Bronchial epithelial cell (primary cell): ENCODE results near the gene FAM20A. TPM values are rescaled to one million over a fixed set of nuclear protein-coding genes. Genes with fewer than 3 reads are reported as not detected.

Experiments
- DNase-seq: peaks from one replicate; pipeline ENCODE4 v3.0.0-alpha.2; 2010; ENCODE audit warnings: low read depth
- FAIRE-seq: peaks from 2 replicates; lab custom pipeline; 2011; peaks lifted over from hg19 to GRCh38; lab: Jason Lieb, UNC
- H3K27me3 ChIP-seq: 2 replicates; pipeline ENCODE4 v1.5.1; 2011; ENCODE audit warnings: low read length; ENCODE audit not compliant: control insufficient read depth, insufficient read depth
- H3K36me3 ChIP-seq: 2 replicates; pipeline ENCODE4 v1.5.1; 2011; ENCODE audit warnings: low read length; ENCODE audit not compliant: control insufficient read depth, insufficient read depth
- H3K4me3 ChIP-seq: 2 replicates; pipeline ENCODE4 v1.5.1; 2011; ENCODE audit warnings: mild to moderate bottlenecking, low read depth, low read length, control low read depth
- total RNA-seq: library from RNA; depleted of rRNA; stranded (reverse); fragments of >200 nt; gene quantifications from 2 replicates; pipeline ENCODE4 v1.2.1, GENCODE V29; 2014
- TF ChIP-seq, protein P1 (sequence below): IDR thresholded peaks from 2 replicates; pipeline ENCODE4 v1.5.1; 2011; ENCODE audit warnings: mild to moderate bottlenecking, moderate library complexity, low read length, control low read depth, inconsistent platforms; ENCODE audit not compliant: insufficient read depth, severe bottlenecking

Gene FAM20A
- total RNA-seq, 1 donor from 2014 or later: 0.26 TPM

DNA sequence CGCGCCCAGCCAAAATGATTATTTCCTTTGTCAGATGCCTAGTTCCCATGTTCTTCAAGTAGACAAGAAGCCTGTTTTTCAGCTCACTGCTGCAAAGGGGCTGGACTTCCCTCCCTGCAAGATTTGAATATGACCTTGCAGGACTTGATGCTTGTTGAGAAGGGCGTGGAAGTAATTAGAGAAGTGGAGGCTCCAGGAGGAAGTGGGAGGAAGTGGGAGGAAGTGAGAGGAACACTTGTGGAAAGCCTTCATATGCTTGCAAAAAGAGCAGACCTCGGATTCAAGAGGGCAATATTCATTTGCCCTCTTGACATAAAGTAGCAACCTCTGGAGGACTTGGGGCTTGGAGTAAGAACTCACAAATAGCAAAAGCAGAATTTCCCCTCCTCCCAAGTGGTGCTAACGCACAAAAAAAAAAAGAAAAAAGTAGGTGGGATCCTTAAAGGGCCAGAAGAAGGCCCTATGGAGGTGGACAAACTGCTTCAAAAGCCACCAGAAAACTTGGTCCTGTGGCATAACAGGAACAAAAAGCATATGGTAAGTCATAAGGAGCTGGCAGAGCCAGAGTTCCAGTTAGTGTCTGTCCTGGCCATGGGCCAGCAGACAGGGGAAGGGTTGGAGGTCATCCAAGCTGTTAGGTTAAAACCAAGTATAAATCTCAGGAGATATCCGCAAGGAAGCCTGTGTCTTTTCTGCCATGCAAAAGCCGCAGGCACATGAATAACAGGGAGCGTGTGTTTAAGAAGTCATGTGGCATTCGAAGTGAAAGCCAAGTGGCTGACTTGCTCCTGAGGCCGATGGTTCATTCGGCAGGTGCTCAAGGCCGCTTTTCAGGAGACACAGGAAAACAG, 109.6 kb downstream of the FAM20A start:
- Histone ChIP-seq H3K4me3 (no peak overlapping the region), H3K27me3 (no peaks in the 10 kb centered on the region)

DNA sequence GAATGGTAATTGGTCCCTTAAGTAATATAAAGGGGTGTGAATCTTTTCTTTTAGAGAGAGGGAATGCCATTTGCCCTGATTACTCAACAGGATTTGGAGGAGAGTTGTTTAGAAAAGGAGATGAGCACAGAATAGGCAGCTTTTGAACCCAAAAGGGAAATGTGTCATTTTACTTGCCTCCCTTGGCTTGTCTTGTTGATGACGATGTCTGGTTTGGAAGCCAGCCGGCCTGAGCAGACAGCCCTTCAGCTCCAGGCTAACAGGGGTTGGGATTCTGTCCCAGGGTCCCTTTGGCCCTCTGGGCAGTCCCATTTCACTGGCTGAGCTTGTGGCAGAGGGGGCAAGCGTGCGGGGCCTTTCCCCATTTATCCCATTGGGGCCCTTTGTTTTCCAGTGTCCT, 111.2 kb downstream of the FAM20A start:
- FAIRE-seq (no peak), DNase-seq (no peak)
- H3K4me3 ChIP-seq: no peak overlapping the region
- H3K36me3 ChIP-seq: no peaks in the 10 kb centered on the region
- TF ChIP-seq, protein P1, sequence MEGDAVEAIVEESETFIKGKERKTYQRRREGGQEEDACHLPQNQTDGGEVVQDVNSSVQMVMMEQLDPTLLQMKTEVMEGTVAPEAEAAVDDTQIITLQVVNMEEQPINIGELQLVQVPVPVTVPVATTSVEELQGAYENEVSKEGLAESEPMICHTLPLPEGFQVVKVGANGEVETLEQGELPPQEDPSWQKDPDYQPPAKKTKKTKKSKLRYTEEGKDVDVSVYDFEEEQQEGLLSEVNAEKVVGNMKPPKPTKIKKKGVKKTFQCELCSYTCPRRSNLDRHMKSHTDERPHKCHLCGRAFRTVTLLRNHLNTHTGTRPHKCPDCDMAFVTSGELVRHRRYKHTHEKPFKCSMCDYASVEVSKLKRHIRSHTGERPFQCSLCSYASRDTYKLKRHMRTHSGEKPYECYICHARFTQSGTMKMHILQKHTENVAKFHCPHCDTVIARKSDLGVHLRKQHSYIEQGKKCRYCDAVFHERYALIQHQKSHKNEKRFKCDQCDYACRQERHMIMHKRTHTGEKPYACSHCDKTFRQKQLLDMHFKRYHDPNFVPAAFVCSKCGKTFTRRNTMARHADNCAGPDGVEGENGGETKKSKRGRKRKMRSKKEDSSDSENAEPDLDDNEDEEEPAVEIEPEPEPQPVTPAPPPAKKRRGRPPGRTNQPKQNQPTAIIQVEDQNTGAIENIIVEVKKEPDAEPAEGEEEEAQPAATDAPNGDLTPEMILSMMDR: no peak
- H3K27me3 ChIP-seq: peaks cover 2% of the 10 kb centered on the region

More for the DNA sequence above, 109.6 kb downstream of the FAM20A start:
- TF ChIP-seq, protein P1: no peak
- H3K36me3 ChIP-seq: no peaks in the 10 kb centered on the region
- peak; percentile 35 for DNase-seq
- no peak for FAIRE-seq

Other genes starting within 250 kb of the FAM20A start
- 79.5 and 86.0 TPM in 2 replicates for gene WIPI1, start 143.9 kb downstream of the FAM20A start, total RNA-seq
- gene PRKAR1A, start 88.9 kb downstream of the FAM20A start, total RNA-seq: 226 and 248 TPM in 2 replicates